Stomach smooth muscle (tissue), 2 donors: ENCODE results near the gene AP4E1.
A peak's percentile ranks its signal among the peaks of the same experiment; 100 is the strongest.
"Not testable (repeated sequence)": the region's sequence is repeated elsewhere in the genome, so short reads cannot be mapped to it uniquely, and the experiment has no call there.

Source experiments
- H3K27ac ChIP-seq: one replicate; pipeline ENCODE4 v1.7.0; 2013; ENCODE audit warnings: mild to moderate bottlenecking, low read length, inconsistent platforms
- H3K27me3 ChIP-seq, 2 donors: one replicate each; pipeline ENCODE4 v1.7.0; 2013; ENCODE audit warnings: low read length in 2 of 2; ENCODE audit not compliant: insufficient read depth in 2 of 2, control insufficient read depth in 1 of 2
- H3K36me3 ChIP-seq, 2 donors: one replicate each; pipeline ENCODE4 v1.7.0; 2013; ENCODE audit warnings: low read length in 2 of 2; ENCODE audit not compliant: control insufficient read depth in 2 of 2, insufficient read depth in 2 of 2
- H3K4me1 ChIP-seq: one replicate; pipeline ENCODE4 v1.7.0; 2013; ENCODE audit warnings: low read length; ENCODE audit not compliant: control insufficient read depth, insufficient read depth
- H3K4me3 ChIP-seq, 2 donors: one replicate each; pipeline ENCODE4 v1.7.0; 2013; ENCODE audit warnings: low read length in 2 of 2
- H3K9ac ChIP-seq, 2 donors: one replicate each; pipeline ENCODE4 v1.7.0; 2013; ENCODE audit warnings: low read length in 2 of 2, mild to moderate bottlenecking in 1 of 2
- H3K9me3 ChIP-seq, 2 donors: one replicate each; pipeline ENCODE4 v1.7.0; 2013; ENCODE audit warnings: low read length in 2 of 2; ENCODE audit not compliant: control insufficient read depth in 2 of 2
- donor health status: healthy.
- donor health status: Pancreatic carcinoma.

The AP4E1 gene

GRCh38 chr15:50908209-50909009, at the start of gene AP4E1:
TSS of gene AP4E1 (plus strand) at chr15:50908683. CDS start at chr15:50908779, 96 bp downstream.
- Histone ChIP-seq H3K4me3 (peak within 1 kb of the TSS; percentile 88 to 93), H3K36me3 (peaks cover 0 to 6% of the 10 kb centered on the region in 2 donors), H3K27me3 (no peaks in the 10 kb centered on the region), H3K27ac (peak within 1 kb of the TSS; percentile 74), H3K9me3 (no peaks in the 10 kb centered on the region), H3K4me1 (peaks cover 5% of the 10 kb centered on the region), H3K9ac (peak within 1 kb of the TSS; percentile 89 to 90)

- H3K9me3 ChIP-seq: no peaks in the 10 kb centered on the region
- H3K36me3 ChIP-seq: no peaks in the 10 kb centered on the region
- no peaks in the 10 kb centered on the region for H3K27me3 ChIP-seq
- H3K4me1 ChIP-seq: no peaks in the 10 kb centered on the region
- H3K27ac ChIP-seq: no peak overlapping the region
- no peak overlapping the region for H3K9ac ChIP-seq
- H3K4me3 ChIP-seq: no peak overlapping the region
These were observed 47.7 kb upstream of the AP4E1 start for GRCh38 chr15:50860824-50861223.

- Histone ChIP-seq H3K27ac (no peak overlapping the region), H3K9ac (no peak overlapping the region), H3K9me3 (no peaks in the 10 kb centered on the region), H3K4me3 (no peak overlapping the region), H3K4me1 (no peaks in the 10 kb centered on the region), H3K36me3 (no peaks in the 10 kb centered on the region), H3K27me3 (no peaks in the 10 kb centered on the region)
These were observed 45.9 kb upstream of the AP4E1 start for GRCh38 chr15:50862553-50862952.

- H3K9ac ChIP-seq: no peak overlapping the region
- H3K27ac ChIP-seq: no peak overlapping the region
- H3K27me3 ChIP-seq: no peaks in the 10 kb centered on the region
- no peaks in the 10 kb centered on the region for H3K36me3 ChIP-seq
- no peak overlapping the region for H3K4me3 ChIP-seq
- H3K9me3 ChIP-seq: no peaks in the 10 kb centered on the region
- no peaks in the 10 kb centered on the region for H3K4me1 ChIP-seq
These were observed 43.6 kb upstream of the AP4E1 start for GRCh38 chr15:50864873-50865272.

- no peaks in the 10 kb centered on the region for H3K36me3 ChIP-seq
- H3K4me1 ChIP-seq: no peaks in the 10 kb centered on the region
- no peak overlapping the region for H3K27ac ChIP-seq
- no peak overlapping the region for H3K9ac ChIP-seq
- no peak overlapping the region for H3K4me3 ChIP-seq
- H3K9me3 ChIP-seq: no peaks in the 10 kb centered on the region
- no peaks in the 10 kb centered on the region for H3K27me3 ChIP-seq
These were observed 42.7 kb upstream of the AP4E1 start for GRCh38 chr15:50865515-50866353.

GRCh38 chr15:50871832-50872231, 36.7 kb upstream of the AP4E1 start:
- no peaks in the 10 kb centered on the region for H3K36me3 ChIP-seq
- H3K27ac ChIP-seq: no peak overlapping the region
- no peaks in the 10 kb centered on the region for H3K9me3 ChIP-seq
- no peak overlapping the region for H3K4me3 ChIP-seq
- no peak overlapping the region for H3K9ac ChIP-seq
- H3K27me3 ChIP-seq: no peaks in the 10 kb centered on the region
- H3K4me1 ChIP-seq: no peaks in the 10 kb centered on the region

- no peaks in the 10 kb centered on the region for H3K27me3 ChIP-seq
- no peaks in the 10 kb centered on the region for H3K9me3 ChIP-seq
- H3K27ac ChIP-seq: no peak overlapping the region
- H3K9ac ChIP-seq: no peak overlapping the region
- no peak overlapping the region for H3K4me3 ChIP-seq
- no peaks in the 10 kb centered on the region for H3K36me3 ChIP-seq
- H3K4me1 ChIP-seq: no peaks in the 10 kb centered on the region
These were observed 35.6 kb upstream of the AP4E1 start for GRCh38 chr15:50872832-50873426.

- Histone ChIP-seq H3K27ac (no peak overlapping the region), H3K4me1 (no peaks in the 10 kb centered on the region), H3K36me3 (no peaks in the 10 kb centered on the region), H3K9ac (no peak overlapping the region), H3K4me3 (no peak overlapping the region), H3K9me3 (no peaks in the 10 kb centered on the region), H3K27me3 (no peaks in the 10 kb centered on the region)
These were observed 34.5 kb upstream of the AP4E1 start for GRCh38 chr15:50873935-50874361.

GRCh38 chr15:50875238-50875637, 33.2 kb upstream of the AP4E1 start:
- H3K27me3 ChIP-seq, H3K4me3 ChIP-seq, H3K9ac ChIP-seq, H3K36me3 ChIP-seq, H3K4me1 ChIP-seq, H3K27ac ChIP-seq, H3K9me3 ChIP-seq: not testable (repeated sequence)

GRCh38 chr15:50876260-50876988, 32.1 kb upstream of the AP4E1 start:
- H3K4me3 ChIP-seq: peak overlapping the region; percentile 74 to 76

More at GRCh38 chr15:50876260-50876988, 32.1 kb upstream of the AP4E1 start:
- no peaks in the 10 kb centered on the region for H3K36me3 ChIP-seq
- no peaks in the 10 kb centered on the region for H3K4me1 ChIP-seq
- peak overlapping the region; percentile 60 to 74 for H3K9ac ChIP-seq
- no peaks in the 10 kb centered on the region for H3K27me3 ChIP-seq
- no peaks in the 10 kb centered on the region for H3K9me3 ChIP-seq
- H3K27ac ChIP-seq: no peak overlapping the region
